ENCODE measurements around the gene GANC.

- TF ChIP-seq GATA2 (IDR thresholded peaks at IDR 0.05; ENCODE audit: low read depth, low read length) (no peak), GATA3 (IDR thresholded peaks at IDR 0.05; ENCODE audit: low read depth, low read length) (no peak)
Observed at GRCh38 chr15:42315521-42315920, 42.5 kb downstream of the GANC start.
